C4-2B (cell line): Measurements from ENCODE around the gene ATP13A3.

Source experiments
- H3K27ac ChIP-seq: fragments of 450-650 bp; 2 replicates; pipeline ENCODE4 v1.5.1; 2017
- CTCF ChIP-seq: fragments of 450-650 bp; conservative IDR thresholded peaks from 2 replicates; pipeline ENCODE4 v1.5.1; 2017; ENCODE audit warnings: mild to moderate bottlenecking
- ZFX ChIP-seq: fragments of 450-650 bp; IDR thresholded peaks from 2 replicates; pipeline ENCODE4 v1.6.1; 2017

ATP13A3 gene

GRCh38 chr3:194407423-194407822 lies 79.4 kb downstream of the ATP13A3 start:
- no peak for TF ChIP-seq CTCF
- TF ChIP-seq ZFX: no peak

GRCh38 chr3:194405766-194406165 lies 81.0 kb downstream of the ATP13A3 start:
- no peak overlapping the region for H3K27ac ChIP-seq
- TF ChIP-seq CTCF: no peak
- no peak for TF ChIP-seq ZFX

More at GRCh38 chr3:194407423-194407822, 79.4 kb downstream of the ATP13A3 start:
- H3K27ac ChIP-seq: no peak overlapping the region

GRCh38 chr3:194404365-194405140 lies 82.2 kb downstream of the ATP13A3 start:
- TF ChIP-seq CTCF: peak; percentile 92
- TF ChIP-seq ZFX: no peak
- no peak overlapping the region for H3K27ac ChIP-seq

GRCh38 chr3:194401868-194402329 lies 84.9 kb downstream of the ATP13A3 start:
- no peak overlapping the region for H3K27ac ChIP-seq
- TF ChIP-seq CTCF (no peak), ZFX (no peak)

GRCh38 chr3:194401346-194401745 lies 85.5 kb downstream of the ATP13A3 start:
- TF ChIP-seq CTCF (no peak), ZFX (no peak)
- no peak overlapping the region for H3K27ac ChIP-seq

GRCh38 chr3:194399874-194400411 lies 86.9 kb downstream of the ATP13A3 start:
- H3K27ac ChIP-seq: no peak overlapping the region
- TF ChIP-seq CTCF (no peak), ZFX (no peak)

- H3K27ac ChIP-seq: no peak within 1 kb of the TSS
- TF ChIP-seq ZFX (no peak), CTCF (no peak)
These were observed 87.6 kb downstream of the ATP13A3 start, which contains the start of gene GP5 for GRCh38 chr3:194399166-194399565. GP5 (minus strand) TSS chr3:194399266; CDS start chr3:194398282, 984 bp downstream.
